SKM-1 (cell line): ENCODE measurements around the gene MINDY4.
"Not testable (repeated sequence)": the region's sequence is repeated elsewhere in the genome, so short reads cannot be mapped to it uniquely, and the experiment has no call there.

Experiments
- DNase-seq: peaks from one replicate; lab custom pipeline; 2025; ENCODE audit not compliant: unreplicated experiment; lab: John Stamatoyannopoulos, UW

The MINDY4 gene

GRCh38 chr7:30829471-30829870 is 58.3 kb downstream of the MINDY4 start:
- DNase-seq = no peak

- no peak for DNase-seq
Observed at GRCh38 chr7:30831227-30831626, 60.0 kb downstream of the MINDY4 start.

DNA sequence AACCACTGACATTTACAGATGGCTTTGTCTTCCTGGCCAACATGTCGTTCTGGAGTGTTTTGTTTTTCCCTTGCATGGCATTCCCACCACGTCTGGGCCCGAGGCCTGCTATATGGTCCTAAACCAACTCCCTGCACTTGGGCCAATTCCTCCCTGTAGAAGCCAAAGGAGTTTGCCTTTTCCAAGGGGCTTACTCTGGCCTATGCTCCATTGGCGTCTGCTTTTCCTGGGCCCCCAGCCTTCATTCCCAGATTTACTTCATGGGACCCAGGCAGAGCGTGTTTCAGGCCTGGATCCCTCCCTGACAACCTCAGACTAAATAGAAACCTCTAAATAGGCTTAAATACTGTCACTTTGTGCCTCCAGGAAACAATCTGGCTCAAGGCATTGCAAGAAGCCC is 60.7 kb downstream of the MINDY4 start:
- DNase-seq = no peak

DNA sequence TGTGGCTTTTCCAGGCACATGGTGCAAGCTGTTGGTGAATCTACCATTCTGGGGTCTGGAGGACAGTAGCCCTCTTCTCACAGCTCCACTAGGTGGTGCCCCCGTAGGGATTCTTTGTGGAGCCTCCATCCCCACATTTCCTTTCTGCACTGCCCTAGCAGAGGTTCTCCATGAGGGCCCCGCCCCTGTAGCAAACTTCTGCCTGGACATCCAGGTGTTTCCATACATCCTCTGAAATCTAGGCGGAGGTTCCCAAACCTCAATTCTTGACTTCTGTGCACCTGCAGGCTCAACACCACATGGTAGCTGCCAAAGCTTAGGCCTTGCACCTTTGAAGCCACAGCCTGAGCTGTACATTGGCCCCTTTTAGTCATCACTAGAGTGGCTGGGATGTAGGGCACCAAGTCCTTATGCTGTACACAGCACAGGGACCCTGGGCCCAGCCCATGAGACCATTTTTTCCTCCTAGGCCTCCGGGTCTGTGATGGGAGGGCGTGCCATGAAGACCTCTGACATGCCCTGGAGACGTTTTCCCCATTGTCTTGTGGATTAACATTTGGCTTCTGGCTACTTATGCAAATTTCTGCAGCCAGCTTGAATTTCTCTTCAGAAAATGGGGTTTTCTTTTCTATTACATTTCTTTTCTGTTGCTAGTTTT is 62.9 kb downstream of the MINDY4 start:
- not testable (repeated sequence) for DNase-seq

- DNase-seq = no peak
Observed at GRCh38 chr7:30835396-30835915, 64.2 kb downstream of the MINDY4 start.

DNA sequence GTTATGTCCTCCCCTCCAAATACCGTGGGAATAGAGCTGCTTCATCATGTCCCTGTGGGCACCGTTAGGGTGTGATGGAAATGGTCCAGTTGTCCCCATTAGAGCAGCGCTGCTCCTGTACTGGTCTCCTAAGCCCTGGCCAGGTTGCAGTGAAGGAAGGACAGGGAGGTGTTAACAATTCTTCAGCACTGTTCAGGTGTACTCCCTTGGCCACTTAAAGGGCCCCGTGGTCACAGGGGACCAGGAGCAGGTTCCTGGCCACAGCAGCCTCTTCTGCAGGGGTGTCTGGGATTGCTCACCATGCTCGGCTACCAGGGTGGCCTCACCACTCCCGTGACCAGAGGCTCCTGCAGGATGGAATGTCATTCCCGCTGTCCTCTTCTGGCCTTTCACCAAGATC is 65.8 kb downstream of the MINDY4 start:
- DNase-seq = no peak

DNA sequence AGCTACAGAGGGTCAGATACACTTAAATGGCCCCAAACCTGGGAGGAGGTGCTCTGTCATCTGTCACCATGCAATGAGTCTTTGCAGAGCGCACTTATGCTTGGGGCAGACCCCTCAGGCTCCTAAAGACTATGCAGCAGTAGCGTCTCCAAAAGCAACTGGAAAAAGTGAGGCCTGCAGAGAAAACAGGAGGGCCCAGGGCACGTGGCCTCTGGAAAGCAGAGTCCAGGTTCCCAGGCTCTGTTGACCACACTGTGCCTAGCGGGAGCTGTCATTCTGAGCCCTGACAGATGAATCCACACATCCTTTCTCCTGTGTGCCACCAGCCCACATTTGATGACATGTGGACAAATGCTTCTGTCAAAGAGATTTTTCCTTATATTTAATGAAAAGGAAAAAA is 66.4 kb downstream of the MINDY4 start:
- DNase-seq = no peak

- DNase-seq = no peak
Observed at GRCh38 chr7:30838008-30838407, 66.8 kb downstream of the MINDY4 start.

- no peak for DNase-seq
Observed at GRCh38 chr7:30840141-30841024, 69.2 kb downstream of the MINDY4 start.

- DNase-seq = no peak
Observed at GRCh38 chr7:30841025-30841735, 70.0 kb downstream of the MINDY4 start.

DNA sequence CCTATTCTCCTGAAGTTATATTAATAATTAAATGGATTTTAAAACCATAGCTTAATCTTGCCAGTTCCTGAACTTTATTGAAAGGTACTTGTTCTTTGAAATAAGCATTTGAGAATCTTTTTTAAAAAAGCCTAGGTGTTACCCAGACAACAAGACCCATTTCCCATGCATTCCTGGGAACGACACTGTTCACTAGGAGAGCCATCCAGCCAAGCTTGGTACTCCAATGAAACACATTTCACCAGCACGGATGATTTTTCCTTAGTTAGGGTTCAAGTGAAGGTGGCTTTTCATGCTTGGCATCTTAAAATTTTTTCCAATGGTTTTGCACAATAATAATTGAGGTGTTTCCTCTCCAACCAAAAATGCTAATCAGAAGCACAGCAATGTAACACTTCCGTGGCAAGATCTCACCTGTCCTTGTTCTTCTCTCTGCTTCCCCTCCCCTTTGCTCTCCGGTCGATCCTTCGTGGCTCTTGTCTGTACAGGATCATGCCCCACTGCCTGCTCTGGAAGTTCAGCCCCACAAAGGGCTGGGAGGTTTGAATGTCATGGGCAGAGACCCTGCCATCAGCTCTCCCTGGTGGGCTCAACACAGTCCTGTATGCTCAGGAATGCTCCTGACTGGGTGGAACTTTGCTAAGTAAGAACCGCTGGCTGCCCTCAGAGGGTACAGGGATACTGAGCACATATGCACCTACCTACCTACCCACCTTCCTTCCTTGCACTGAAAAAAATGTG is 70.8 kb downstream of the MINDY4 start:
- DNase-seq = no peak

- no peak for DNase-seq
Observed at GRCh38 chr7:30842542-30843451, 71.6 kb downstream of the MINDY4 start.

GRCh38 chr7:30843741-30844482 is 72.7 kb downstream of the MINDY4 start:
- DNase-seq = no peak

DNA sequence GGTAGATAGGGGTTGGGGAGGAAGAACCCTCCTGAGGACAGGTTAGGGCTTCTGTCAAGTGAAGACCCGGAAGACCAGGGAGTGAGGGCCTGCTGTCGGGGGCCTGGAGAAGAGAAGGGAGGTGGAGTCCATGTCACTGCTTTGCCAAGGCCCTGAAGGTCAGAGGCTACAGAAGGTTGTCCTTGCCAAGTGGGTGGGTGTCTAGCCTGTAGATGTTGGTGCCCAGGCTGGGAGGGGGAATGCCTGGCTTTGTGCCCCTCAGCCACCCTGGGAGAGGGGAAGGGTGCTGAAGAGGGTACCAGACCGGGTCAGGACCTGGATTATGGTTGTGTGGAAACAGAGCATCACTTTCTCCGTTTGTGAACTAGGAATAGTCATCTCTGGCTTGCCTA is 73.3 kb downstream of the MINDY4 start:
- DNase-seq = no peak

DNA sequence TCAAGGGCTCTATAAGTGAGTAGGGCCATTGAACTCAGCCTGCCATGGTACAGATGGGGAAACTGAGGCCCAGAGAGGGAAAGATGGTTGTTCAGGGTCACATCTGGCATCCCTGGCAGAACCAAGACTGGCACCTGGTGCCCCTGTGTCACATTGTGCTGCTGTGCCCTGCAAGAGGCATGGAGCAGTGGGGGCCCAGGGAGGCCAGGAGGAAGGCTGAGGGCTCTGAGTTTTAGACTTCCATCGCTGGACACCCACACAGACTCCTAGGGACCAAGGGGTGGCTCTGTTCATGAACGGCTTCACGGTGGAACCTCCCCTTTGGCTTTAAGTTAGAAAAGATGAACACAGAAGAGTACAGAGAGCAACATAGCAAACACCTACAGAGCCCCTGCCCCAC is 73.7 kb downstream of the MINDY4 start:
- DNase-seq = no peak

GRCh38 chr7:30845426-30846135 is 74.4 kb downstream of the MINDY4 start:
- DNase-seq = no peak

DNA sequence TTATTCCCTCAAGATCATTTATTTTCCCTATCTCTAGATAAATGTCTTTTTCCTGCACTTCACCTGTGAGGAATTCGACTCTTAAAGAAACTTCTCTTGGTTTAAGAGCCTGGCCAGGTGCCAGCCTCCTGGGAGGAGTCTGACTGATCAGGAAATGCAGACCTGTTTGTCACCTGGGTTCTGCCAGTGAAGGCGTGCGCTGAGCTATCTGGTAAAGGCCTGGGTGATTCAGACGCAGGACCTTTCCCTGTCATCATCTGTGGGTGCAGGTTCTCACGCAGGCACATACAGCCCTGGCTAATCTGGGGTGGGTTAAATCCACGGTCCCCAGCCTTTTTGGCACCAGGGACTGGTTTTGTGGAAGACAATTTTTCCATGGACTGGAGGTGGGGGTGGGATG is 75.2 kb downstream of the MINDY4 start:
- DNase-seq = no peak

DNA sequence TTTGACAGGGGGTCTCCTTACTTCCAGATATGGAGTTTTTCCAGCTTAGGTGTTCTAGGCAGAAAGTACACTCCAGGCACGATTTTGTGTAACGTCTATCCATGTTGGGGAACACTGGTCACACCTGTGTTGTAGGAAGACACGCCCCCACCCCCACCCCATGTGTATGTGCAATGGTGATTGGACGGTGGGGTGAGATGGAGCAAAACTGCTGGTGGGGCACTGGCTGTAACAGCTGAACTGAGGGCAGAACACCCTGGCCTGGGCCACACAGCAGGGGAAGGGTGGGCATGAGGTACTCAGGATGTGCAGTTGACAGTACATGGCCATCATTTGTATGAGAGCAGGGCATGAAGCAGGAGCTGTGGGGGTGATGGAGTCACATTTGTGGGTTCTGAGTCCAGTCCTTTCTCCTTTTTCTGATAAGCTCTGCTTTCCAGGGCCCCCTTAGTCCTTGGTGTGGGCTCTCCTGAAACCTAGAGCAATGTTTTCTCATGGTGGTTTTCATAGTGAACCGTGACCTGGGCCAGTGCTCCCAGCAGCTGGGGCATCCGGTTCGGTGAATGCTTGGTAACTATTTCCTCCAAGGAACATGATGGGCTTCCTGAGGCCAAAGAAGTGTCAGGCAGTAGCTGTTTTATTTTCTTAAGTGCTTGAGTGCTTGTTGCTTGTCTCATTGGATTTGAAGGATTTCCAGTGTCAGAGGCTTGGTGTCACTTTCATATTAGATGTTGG is 77.1 kb downstream of the MINDY4 start:
- no peak for DNase-seq
